GM10266 (cell line): Measurements from ENCODE around the gene PPEF1.
"Not testable (repeated sequence)": the region's sequence is repeated elsewhere in the genome, so short reads cannot be mapped to it uniquely, and the experiment has no call there.

Experiments
- DNase-seq: peaks from one replicate; pipeline ENCODE4 v3.0.0; 2012; ENCODE audit errors: extremely low spot score
- CTCF ChIP-seq: IDR thresholded peaks from 2 replicates; pipeline ENCODE4 v1.5.1; 2012; ENCODE audit warnings: mild to moderate bottlenecking, low read depth; ENCODE audit not compliant: control insufficient read depth, insufficient read depth; ENCODE audit errors: missing control alignments

Gene PPEF1

GRCh38 chrX:18757956-18758932, 50.8 kb downstream of the PPEF1 start:
- TF ChIP-seq CTCF: no peak
- DNase-seq: no peak

- DNase-seq: no peak
- TF ChIP-seq CTCF: no peak
These were observed 54.3 kb downstream of the PPEF1 start for GRCh38 chrX:18761750-18762149.

DNA sequence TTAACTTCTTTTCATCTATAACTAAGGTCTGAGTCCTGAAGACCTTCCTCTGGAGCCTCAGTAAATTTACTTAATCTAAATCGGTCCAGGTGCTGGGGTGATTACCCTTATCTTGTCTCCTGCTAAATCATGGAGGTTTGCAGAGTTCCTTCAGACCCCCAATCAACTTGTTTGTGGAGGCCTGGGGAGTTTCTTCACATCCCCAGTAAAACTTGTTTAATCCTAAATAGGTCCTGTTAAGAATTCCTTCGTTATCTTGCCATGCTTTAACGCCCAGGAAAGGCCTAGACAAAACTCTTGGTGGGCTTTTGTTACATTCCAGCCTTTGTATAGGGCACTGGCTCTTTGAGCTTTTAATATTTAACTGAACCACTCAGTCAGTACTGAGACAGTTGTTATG, 55.7 kb downstream of the PPEF1 start:
- DNase-seq: not testable (repeated sequence)

GRCh38 chrX:18769364-18769763, 61.9 kb downstream of the PPEF1 start:
- no peak for TF ChIP-seq CTCF
- DNase-seq: no peak

DNA sequence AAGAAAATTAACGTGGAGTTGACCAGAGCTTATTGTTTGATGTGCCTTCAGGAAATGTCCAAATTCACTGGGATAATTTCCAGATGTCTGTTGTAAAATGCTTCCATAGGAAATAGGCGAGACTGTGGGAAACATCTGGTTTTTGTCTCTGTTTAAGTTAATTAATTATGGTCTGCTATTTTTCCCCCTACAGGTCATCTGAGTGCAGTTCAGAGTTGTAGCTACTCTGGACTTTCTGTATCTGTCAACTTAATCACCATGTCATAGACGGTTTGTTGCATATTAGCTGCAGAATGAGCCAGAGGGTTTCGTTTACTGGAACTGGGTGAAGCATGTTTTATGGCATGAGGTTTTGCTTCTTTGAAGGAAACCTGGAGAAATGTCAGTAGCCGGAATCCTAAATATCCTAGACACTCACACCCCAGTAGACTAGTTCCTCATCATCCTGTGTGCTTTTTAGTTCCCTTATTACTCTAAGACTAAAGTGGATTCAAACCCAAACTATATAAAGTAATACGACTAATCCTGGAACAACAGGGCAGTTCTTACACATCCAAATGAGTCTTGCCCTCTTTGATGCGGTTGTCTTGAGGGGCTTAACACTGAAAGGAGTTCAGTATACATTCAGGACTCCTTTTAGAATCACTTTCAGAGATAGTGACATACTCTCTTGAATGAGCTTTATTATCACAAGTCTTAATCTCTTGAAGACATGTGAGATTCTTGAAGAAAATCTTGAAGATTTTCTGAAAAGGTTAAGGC, 62.5 kb downstream of the PPEF1 start:
- no peak for DNase-seq
- TF ChIP-seq CTCF: no peak

- DNase-seq: no peak
- no peak for TF ChIP-seq CTCF
These were observed 82.5 kb downstream of the PPEF1 start for GRCh38 chrX:18789916-18790315.

- DNase-seq: no peak
- TF ChIP-seq CTCF: no peak
These were observed 85.4 kb downstream of the PPEF1 start for GRCh38 chrX:18792828-18793227.
